HL-60 (cell line): ENCODE measurements around the gene GRIN2C.

ENCODE experiments used
- GABPA ChIP-seq: IDR thresholded peaks from 2 replicates; pipeline ENCODE4 v1.6.1; 2012; ENCODE audit warnings: low read depth
- POLR2AphosphoS5 ChIP-seq: IDR thresholded peaks from 2 replicates; pipeline ENCODE4 v1.6.1; 2012; ENCODE audit warnings: low read depth
- SPI1 ChIP-seq: IDR thresholded peaks from 2 replicates; pipeline ENCODE4 v1.6.1; 2012; ENCODE audit warnings: low read depth, mild to moderate bottlenecking, borderline replicate concordance
- TF ChIP-seq, protein P1 (sequence below): IDR thresholded peaks from one replicate; pipeline ENCODE4 v1.5.1; 2011; ENCODE audit warnings: low read length, control low read depth, inconsistent platforms; ENCODE audit not compliant: insufficient read depth
- TF ChIP-seq, protein P2 (sequence below): IDR thresholded peaks from 2 replicates; pipeline ENCODE4 v1.6.1; 2012; ENCODE audit warnings: low read depth; ENCODE audit not compliant: insufficient replicate concordance

DNA sequence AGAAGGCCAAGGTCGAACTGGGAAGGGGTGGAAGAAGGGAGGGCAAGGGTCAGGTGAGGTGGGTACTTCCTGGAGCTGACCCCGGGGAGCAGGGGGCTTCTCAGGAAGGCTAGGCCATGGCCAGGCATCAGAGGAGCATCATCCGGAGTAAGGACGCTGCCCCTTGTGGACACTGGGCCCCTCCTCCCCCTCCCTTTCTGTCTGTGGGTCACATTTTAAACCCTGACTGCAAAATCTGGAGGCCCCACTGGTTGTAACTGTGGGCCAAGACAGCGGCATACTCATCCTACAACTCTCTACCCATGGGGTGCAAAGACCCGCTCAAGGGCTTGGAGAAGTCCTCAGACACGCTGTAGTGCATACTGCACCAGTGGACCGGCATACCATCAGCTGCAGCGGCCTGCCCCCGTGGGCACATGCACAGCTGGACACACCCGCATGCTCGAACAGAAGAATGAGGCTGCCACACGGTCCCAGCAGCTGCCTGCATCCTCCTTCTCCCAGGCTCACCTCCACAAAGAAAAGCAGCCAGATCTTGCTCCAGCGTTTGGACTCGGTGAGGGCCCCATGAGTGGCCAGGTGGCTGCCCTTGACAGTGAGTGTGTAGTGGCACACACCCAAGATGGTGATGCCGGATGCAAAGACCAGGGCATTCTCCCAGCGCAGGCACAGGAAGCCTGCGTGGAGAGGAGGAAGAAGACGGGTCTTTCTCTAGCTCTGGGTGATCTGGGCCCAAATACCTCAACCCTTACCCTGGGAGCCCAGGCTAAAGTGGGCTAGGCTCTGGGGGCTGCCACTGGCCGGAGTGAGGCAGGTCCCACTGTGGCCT, 32.5 kb upstream of the GRIN2C start:
- TF ChIP-seq, protein P1, sequence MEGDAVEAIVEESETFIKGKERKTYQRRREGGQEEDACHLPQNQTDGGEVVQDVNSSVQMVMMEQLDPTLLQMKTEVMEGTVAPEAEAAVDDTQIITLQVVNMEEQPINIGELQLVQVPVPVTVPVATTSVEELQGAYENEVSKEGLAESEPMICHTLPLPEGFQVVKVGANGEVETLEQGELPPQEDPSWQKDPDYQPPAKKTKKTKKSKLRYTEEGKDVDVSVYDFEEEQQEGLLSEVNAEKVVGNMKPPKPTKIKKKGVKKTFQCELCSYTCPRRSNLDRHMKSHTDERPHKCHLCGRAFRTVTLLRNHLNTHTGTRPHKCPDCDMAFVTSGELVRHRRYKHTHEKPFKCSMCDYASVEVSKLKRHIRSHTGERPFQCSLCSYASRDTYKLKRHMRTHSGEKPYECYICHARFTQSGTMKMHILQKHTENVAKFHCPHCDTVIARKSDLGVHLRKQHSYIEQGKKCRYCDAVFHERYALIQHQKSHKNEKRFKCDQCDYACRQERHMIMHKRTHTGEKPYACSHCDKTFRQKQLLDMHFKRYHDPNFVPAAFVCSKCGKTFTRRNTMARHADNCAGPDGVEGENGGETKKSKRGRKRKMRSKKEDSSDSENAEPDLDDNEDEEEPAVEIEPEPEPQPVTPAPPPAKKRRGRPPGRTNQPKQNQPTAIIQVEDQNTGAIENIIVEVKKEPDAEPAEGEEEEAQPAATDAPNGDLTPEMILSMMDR, result no peak
- TF ChIP-seq POLR2AphosphoS5 (no peak), GABPA (no peak), SPI1 (no peak)
- TF ChIP-seq, protein P2, sequence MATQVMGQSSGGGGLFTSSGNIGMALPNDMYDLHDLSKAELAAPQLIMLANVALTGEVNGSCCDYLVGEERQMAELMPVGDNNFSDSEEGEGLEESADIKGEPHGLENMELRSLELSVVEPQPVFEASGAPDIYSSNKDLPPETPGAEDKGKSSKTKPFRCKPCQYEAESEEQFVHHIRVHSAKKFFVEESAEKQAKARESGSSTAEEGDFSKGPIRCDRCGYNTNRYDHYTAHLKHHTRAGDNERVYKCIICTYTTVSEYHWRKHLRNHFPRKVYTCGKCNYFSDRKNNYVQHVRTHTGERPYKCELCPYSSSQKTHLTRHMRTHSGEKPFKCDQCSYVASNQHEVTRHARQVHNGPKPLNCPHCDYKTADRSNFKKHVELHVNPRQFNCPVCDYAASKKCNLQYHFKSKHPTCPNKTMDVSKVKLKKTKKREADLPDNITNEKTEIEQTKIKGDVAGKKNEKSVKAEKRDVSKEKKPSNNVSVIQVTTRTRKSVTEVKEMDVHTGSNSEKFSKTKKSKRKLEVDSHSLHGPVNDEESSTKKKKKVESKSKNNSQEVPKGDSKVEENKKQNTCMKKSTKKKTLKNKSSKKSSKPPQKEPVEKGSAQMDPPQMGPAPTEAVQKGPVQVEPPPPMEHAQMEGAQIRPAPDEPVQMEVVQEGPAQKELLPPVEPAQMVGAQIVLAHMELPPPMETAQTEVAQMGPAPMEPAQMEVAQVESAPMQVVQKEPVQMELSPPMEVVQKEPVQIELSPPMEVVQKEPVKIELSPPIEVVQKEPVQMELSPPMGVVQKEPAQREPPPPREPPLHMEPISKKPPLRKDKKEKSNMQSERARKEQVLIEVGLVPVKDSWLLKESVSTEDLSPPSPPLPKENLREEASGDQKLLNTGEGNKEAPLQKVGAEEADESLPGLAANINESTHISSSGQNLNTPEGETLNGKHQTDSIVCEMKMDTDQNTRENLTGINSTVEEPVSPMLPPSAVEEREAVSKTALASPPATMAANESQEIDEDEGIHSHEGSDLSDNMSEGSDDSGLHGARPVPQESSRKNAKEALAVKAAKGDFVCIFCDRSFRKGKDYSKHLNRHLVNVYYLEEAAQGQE, result no peak
